Measurements from ENCODE around the gene FBXL7.

GRCh38 chr5:15539951-15540350 is 40.0 kb downstream of the FBXL7 start:
- TF ChIP-seq RFX5 (IDR thresholded peaks at IDR 0.05; ENCODE audit: borderline replicate concordance, low read depth, low read length): no peak
- no peak for TF ChIP-seq CTCF (IDR thresholded peaks at IDR 0.05; ENCODE audit: control extremely low read depth in 1 of 3, insufficient read depth in 1 of 3, low read depth in 1 of 3, low read length in 3 of 3)
- no peak for TF ChIP-seq EP300 (IDR thresholded peaks at IDR 0.05; ENCODE audit: borderline replicate concordance in 1 of 2, low read depth in 2 of 2, low read length in 2 of 2)
- no peak for TF ChIP-seq EZH2 (IDR thresholded peaks at IDR 0.05; ENCODE audit: low read depth, low read length, severe bottlenecking)
- TF ChIP-seq POLR2A (IDR thresholded peaks at IDR 0.05; ENCODE audit: control extremely low read depth in 1 of 2, low read depth in 2 of 2, low read length in 2 of 2): no peak
- no peak for TF ChIP-seq TBP (IDR thresholded peaks at IDR 0.05; ENCODE audit: low read depth, low read length)
- TF ChIP-seq ATF3 (IDR thresholded peaks at IDR 0.05; ENCODE audit: insufficient read depth, low read depth, low read length): no peak
- no peak for TF ChIP-seq YY1 (IDR thresholded peaks at IDR 0.05; ENCODE audit: low read depth, low read length)
- no peak for TF ChIP-seq TAF1 (IDR thresholded peaks at IDR 0.05; ENCODE audit: low read depth, low read length)
- TF ChIP-seq CREB1 (IDR thresholded peaks at IDR 0.05): no peak
- TF ChIP-seq USF2 (IDR thresholded peaks at IDR 0.05; ENCODE audit: low read length): no peak
- no peak for TF ChIP-seq CEBPB (IDR thresholded peaks at IDR 0.05; ENCODE audit: low read depth, low read length)
- TF ChIP-seq ATF2 (IDR thresholded peaks at IDR 0.05; ENCODE audit: low read length): no peak

Data from H1 (cell line).